SK-N-SH treated with all-trans-retinoic acid at 6 μM for 48 hours (cell line): Measurements from ENCODE around the gene TFAM.

Experiments
- ATAC-seq: fragments of 200-7000 bp; cut with Tn5 transposase; 3 replicates; pipeline ENCODE4 v1.9.1; 2020; ENCODE audit warnings: mild to moderate bottlenecking, moderate library complexity
- ARNTL ChIP-seq: fragments of 450-650 bp; formaldehyde crosslinking; IDR thresholded peaks from 2 replicates; pipeline ENCODE4 v1.5.0; 2020; ENCODE audit warnings: low read depth, mild to moderate bottlenecking, moderate library complexity, borderline replicate concordance
- BACH2 ChIP-seq: fragments of 250-450 bp; sonication (Bioruptor Pico); IDR thresholded peaks from 2 replicates; pipeline ENCODE4 v1.9.0; 2021; ENCODE audit warnings: mild to moderate bottlenecking, borderline replicate concordance
- CSDC2 ChIP-seq: fragments of 250-450 bp; sonication (Bioruptor Pico); IDR thresholded peaks from 2 replicates; pipeline ENCODE4 v1.5.0; 2020; ENCODE audit warnings: mild to moderate bottlenecking, moderate library complexity
- ISL1 ChIP-seq: fragments of 250-450 bp; sonication (Bioruptor Pico); IDR thresholded peaks from 2 replicates; pipeline ENCODE4 v2.1.2; 2022; ENCODE audit warnings: mild to moderate bottlenecking, moderate library complexity
- OSR1 ChIP-seq: fragments of 250-450 bp; sonication (Bioruptor Pico); IDR thresholded peaks from 2 replicates; pipeline ENCODE4 v1.8.0; 2022; ENCODE audit warnings: moderate library complexity, mild to moderate bottlenecking, inconsistent platforms
- POU6F1 ChIP-seq: fragments of 250-450 bp; sonication (Bioruptor Pico); IDR thresholded peaks from 2 replicates; pipeline ENCODE4 v1.8.0; 2021; ENCODE audit warnings: low read depth, mild to moderate bottlenecking, moderate library complexity, borderline replicate concordance
- PPARA ChIP-seq: fragments of 250-450 bp; sonication (Bioruptor Pico); IDR thresholded peaks from 2 replicates; pipeline ENCODE4 v1.5.0; 2020; ENCODE audit warnings: mild to moderate bottlenecking, borderline replicate concordance
- RARB ChIP-seq: fragments of 250-450 bp; sonication (Bioruptor Pico); IDR thresholded peaks from 2 replicates; pipeline ENCODE4 v1.8.0; 2021; ENCODE audit warnings: mild to moderate bottlenecking, moderate library complexity
- SNAI2 ChIP-seq: fragments of 250-450 bp; sonication (Bioruptor Pico); IDR thresholded peaks from 2 replicates; pipeline ENCODE4 v1.5.0; 2020; ENCODE audit warnings: mild to moderate bottlenecking, moderate library complexity
- TCF4 ChIP-seq: fragments of 250-450 bp; sonication (Bioruptor Pico); IDR thresholded peaks from 2 replicates; pipeline ENCODE4 v1.8.0; 2021; ENCODE audit warnings: mild to moderate bottlenecking, moderate library complexity, borderline replicate concordance
- TSHZ2 ChIP-seq: fragments of 250-450 bp; sonication (Bioruptor Pico); IDR thresholded peaks from 2 replicates; pipeline ENCODE4 v1.5.0; 2020; ENCODE audit warnings: mild to moderate bottlenecking, moderate library complexity
- ZC3H10 ChIP-seq: fragments of 250-450 bp; sonication (Bioruptor Pico); IDR thresholded peaks from 2 replicates; pipeline ENCODE4 v1.5.1; 2021; ENCODE audit warnings: mild to moderate bottlenecking, moderate library complexity
- ZFP3 ChIP-seq: fragments of 250-450 bp; sonication (Bioruptor Pico); IDR thresholded peaks from 2 replicates; pipeline ENCODE4 v1.5.0; 2020; ENCODE audit warnings: mild to moderate bottlenecking, moderate library complexity
- ZFP30 ChIP-seq: fragments of 450-650 bp; formaldehyde crosslinking; IDR thresholded peaks from 2 replicates; pipeline ENCODE4 v1.5.0; 2022; ENCODE audit warnings: mild to moderate bottlenecking, moderate library complexity
- ZNF565 ChIP-seq: fragments of 450-650 bp; formaldehyde crosslinking; conservative IDR thresholded peaks from 2 replicates; pipeline ENCODE4 v1.5.0; 2020; ENCODE audit warnings: low read depth, mild to moderate bottlenecking, moderate library complexity
- ZNF70 ChIP-seq: fragments of 450-650 bp; formaldehyde crosslinking; IDR thresholded peaks from 2 replicates; pipeline ENCODE4 v1.5.0; 2020; ENCODE audit warnings: mild to moderate bottlenecking, moderate library complexity
- ZNF8 ChIP-seq: fragments of 450-650 bp; formaldehyde crosslinking; IDR thresholded peaks from 2 replicates; pipeline ENCODE4 v1.5.0; 2020; ENCODE audit warnings: mild to moderate bottlenecking, moderate library complexity
- TF ChIP-seq, protein P1 (sequence below): fragments of 250-450 bp; sonication (Bioruptor Pico); IDR thresholded peaks from 2 replicates; pipeline ENCODE4 v1.5.1; 2020; ENCODE audit warnings: low read depth, mild to moderate bottlenecking, moderate library complexity
- TF ChIP-seq, protein P2 (sequence below): fragments of 250-450 bp; sonication (Bioruptor Pico); IDR thresholded peaks from 2 replicates; pipeline ENCODE4 v1.5.1; 2021; ENCODE audit warnings: mild to moderate bottlenecking, moderate library complexity

Gene TFAM

DNA sequence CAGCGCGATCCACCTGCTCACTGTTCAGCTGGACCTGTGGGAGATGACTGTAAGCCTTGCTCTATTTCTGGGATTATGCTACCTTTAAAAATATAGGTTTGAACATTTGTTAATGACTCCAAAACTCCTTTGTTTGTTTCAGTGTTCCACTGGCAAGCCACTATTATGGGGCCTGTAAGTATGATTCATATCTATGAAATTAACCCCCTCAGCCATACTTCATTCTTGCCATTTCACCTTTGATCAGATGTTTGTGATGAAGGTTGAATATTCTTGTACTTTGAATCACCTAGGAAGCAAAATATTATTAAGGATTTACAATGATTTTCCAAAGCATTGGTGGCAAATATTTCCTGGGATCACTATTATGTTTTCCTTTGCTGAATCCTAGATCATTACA, 23.9 kb upstream of the TFAM start:
- no peak for ATAC-seq
- TF ChIP-seq ARNTL (CRISPR knock-in tag) (no peak), ISL1 (CRISPR knock-in tag) (no peak), ZNF70 (CRISPR knock-in tag) (no peak)

- no peak for ATAC-seq
- peak; percentile 42 for TF ChIP-seq ISL1 (CRISPR knock-in tag)
- no peak for TF ChIP-seq TSHZ2
- TF ChIP-seq, all 23 proteins: peak for 1
These were observed 23.0 kb upstream of the TFAM start for GRCh38 chr10:58362027-58362789.

DNA sequence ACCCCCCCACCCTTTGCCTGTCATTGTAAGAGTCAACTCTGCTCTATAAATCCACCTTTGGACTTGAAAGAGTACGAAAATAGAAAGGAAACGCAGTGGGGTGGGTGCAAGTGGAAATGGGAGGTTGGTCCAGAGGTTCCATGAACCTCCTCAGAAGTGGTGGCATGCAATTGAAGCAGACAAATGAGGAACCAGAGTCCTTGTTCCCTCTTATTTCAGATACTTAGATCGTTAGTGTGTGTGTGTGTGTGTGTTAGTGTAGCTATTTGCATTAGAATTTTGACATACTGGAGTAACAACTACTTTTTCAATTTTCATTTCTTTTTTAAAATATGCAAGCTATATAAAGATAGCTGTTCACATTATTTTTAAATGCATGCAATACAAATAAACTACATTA, 18.1 kb upstream of the TFAM start:
- TF ChIP-seq BACH2 (CRISPR knock-in tag) (no peak), ZFP3 (CRISPR knock-in tag) (no peak), ISL1 (CRISPR knock-in tag) (no peak), OSR1 (CRISPR knock-in tag) (no peak), PPARA (CRISPR knock-in tag) (no peak), ARNTL (CRISPR knock-in tag) (no peak), POU6F1 (CRISPR knock-in tag) (no peak), ZC3H10 (CRISPR knock-in tag) (no peak), ZNF70 (CRISPR knock-in tag) (no peak)
- TF ChIP-seq, protein P1, sequence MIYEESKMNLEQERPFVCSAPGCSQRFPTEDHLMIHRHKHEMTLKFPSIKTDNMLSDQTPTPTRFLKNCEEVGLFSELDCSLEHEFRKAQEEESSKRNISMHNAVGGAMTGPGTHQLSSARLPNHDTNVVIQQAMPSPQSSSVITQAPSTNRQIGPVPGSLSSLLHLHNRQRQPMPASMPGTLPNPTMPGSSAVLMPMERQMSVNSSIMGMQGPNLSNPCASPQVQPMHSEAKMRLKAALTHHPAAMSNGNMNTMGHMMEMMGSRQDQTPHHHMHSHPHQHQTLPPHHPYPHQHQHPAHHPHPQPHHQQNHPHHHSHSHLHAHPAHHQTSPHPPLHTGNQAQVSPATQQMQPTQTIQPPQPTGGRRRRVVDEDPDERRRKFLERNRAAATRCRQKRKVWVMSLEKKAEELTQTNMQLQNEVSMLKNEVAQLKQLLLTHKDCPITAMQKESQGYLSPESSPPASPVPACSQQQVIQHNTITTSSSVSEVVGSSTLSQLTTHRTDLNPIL, result no peak
- TF ChIP-seq, all 23 proteins: peak for 0
- no peak for ATAC-seq

GRCh38 chr10:58371473-58371872, 13.7 kb upstream of the TFAM start:
- no peak for TF ChIP-seq OSR1 (CRISPR knock-in tag)
- TF ChIP-seq ZNF8 (CRISPR knock-in tag), result no peak
- no peak for TF ChIP-seq SNAI2
- no peak for TF ChIP-seq ARNTL (CRISPR knock-in tag)
- no peak for TF ChIP-seq ZNF565
- TF ChIP-seq RARB (CRISPR knock-in tag), result no peak
- TF ChIP-seq CSDC2 (CRISPR knock-in tag), result no peak
- no peak for ATAC-seq

DNA sequence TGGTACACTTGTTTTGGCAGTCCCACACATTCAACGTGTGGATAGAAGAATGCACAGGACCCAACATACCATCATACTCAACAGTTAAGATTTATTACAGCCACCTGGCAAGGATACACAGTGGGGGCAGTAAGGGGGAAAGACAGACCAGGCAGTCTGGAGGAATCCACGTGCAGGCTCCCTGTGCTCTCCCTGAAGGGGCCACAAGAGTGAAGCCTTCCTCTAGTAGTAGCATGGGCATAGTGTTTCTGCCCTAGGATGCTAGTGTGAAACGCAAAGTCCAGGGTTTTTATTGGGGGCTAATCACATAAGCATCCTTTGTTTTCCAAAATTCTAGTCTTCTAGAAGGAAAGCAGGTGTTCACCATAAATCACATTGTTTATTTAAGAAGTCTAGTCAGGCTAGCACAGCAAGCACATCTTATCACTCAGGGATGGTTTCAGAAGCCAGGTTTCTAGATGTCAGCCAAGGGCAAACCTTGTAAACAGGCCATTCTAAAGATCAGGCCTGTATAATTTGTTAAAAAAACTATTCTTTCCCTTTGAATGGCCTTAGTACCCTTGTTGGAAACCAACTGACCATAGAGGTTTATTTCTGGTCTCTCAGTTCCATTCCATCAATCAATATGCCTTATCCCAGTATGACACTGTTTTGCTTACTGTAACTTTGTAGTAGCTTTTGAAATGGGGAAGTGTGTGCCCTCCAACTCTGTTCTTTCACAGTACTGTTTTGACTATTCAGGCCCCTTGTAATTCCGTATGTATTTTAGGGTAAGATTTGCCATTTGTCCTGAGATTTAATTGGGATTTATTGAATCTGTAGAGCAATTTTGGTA, 12.4 kb upstream of the TFAM start:
- no peak for ATAC-seq
- TF ChIP-seq TSHZ2, result no peak
- TF ChIP-seq ZNF565, result no peak
- TF ChIP-seq ZFP3 (CRISPR knock-in tag), result no peak
- TF ChIP-seq, protein P2, sequence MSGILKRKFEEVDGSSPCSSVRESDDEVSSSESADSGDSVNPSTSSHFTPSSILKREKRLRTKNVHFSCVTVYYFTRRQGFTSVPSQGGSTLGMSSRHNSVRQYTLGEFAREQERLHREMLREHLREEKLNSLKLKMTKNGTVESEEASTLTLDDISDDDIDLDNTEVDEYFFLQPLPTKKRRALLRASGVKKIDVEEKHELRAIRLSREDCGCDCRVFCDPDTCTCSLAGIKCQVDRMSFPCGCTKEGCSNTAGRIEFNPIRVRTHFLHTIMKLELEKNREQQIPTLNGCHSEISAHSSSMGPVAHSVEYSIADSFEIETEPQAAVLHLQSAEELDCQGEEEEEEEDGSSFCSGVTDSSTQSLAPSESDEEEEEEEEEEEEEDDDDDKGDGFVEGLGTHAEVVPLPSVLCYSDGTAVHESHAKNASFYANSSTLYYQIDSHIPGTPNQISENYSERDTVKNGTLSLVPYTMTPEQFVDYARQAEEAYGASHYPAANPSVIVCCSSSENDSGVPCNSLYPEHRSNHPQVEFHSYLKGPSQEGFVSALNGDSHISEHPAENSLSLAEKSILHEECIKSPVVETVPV (CRISPR knock-in tag), result no peak
- no peak for TF ChIP-seq CSDC2 (CRISPR knock-in tag)
- no peak for TF ChIP-seq ZFP30 (CRISPR knock-in tag)
- TF ChIP-seq TCF4 (CRISPR knock-in tag), result no peak
- no peak for TF ChIP-seq POU6F1 (CRISPR knock-in tag)
- TF ChIP-seq ARNTL (CRISPR knock-in tag), result no peak
- no peak for TF ChIP-seq OSR1 (CRISPR knock-in tag)
